DOHH2 (cell line): ENCODE results near the gene ZNF862.

ENCODE experiments used
- H3F3A ChIP-seq: fragments of 200-600 bp; sonication (generic), shearing (Covaris generic); 2 replicates; pipeline ENCODE4 v1.6.0; 2016; ENCODE audit warnings: antibody characterized with exemption, mild to moderate bottlenecking; ENCODE audit not compliant: control insufficient read depth, insufficient read depth
- H3K27ac ChIP-seq: fragments of 200-600 bp; sonication (generic); 2 replicates; pipeline ENCODE4 v1.5.1; 2014; ENCODE audit warnings: low read depth, mild to moderate bottlenecking, low read length, moderate library complexity
- H3K27me3 ChIP-seq: fragments of 200-600 bp; sonication (generic); 2 replicates; pipeline ENCODE4 v1.6.1; 2014; ENCODE audit warnings: mild to moderate bottlenecking, low read length, mixed read lengths; ENCODE audit not compliant: control insufficient read depth
- H3K36me3 ChIP-seq: fragments of 200-600 bp; sonication (generic); 2 replicates; pipeline ENCODE4 v1.6.1; 2014; ENCODE audit warnings: mild to moderate bottlenecking, low read length, moderate library complexity, mixed read lengths; ENCODE audit not compliant: control insufficient read depth
- H3K4me1 ChIP-seq: fragments of 200-600 bp; sonication (generic); 2 replicates; pipeline ENCODE4 v1.6.1; 2014; ENCODE audit warnings: mild to moderate bottlenecking, low read length, mixed read lengths; ENCODE audit not compliant: control insufficient read depth
- H3K4me2 ChIP-seq: fragments of 200-600 bp; sonication (generic); 2 replicates; pipeline ENCODE4 v1.6.0; 2014; ENCODE audit warnings: mild to moderate bottlenecking, low read length, moderate library complexity
- H3K4me3 ChIP-seq: fragments of 200-600 bp; sonication (generic); 2 replicates; pipeline ENCODE4 v1.5.1; 2014; ENCODE audit warnings: mild to moderate bottlenecking, low read length, mixed read lengths
- H3K79me2 ChIP-seq: fragments of 200-600 bp; sonication (generic); 2 replicates; pipeline ENCODE4 v1.6.1; 2014; ENCODE audit warnings: mild to moderate bottlenecking, low read length, mixed read lengths; ENCODE audit not compliant: control insufficient read depth
- H3K9me2 ChIP-seq: fragments of 200-600 bp; sonication (generic); replicated peaks from 2 replicates; pipeline ENCODE4 v1.6.1; 2014; ENCODE audit warnings: mild to moderate bottlenecking, low read length, mixed read lengths; ENCODE audit not compliant: control insufficient read depth
- H3K9me3 ChIP-seq: fragments of 200-600 bp; sonication (generic); 2 replicates; pipeline ENCODE4 v1.6.1; 2014; ENCODE audit warnings: antibody characterized with exemption, low read length, mixed read lengths; ENCODE audit not compliant: control insufficient read depth, insufficient read depth
- H4K20me1 ChIP-seq: fragments of 200-600 bp; sonication (generic); 2 replicates; pipeline ENCODE4 v1.6.0; 2014; ENCODE audit warnings: low read depth, mild to moderate bottlenecking, antibody characterized with exemption, low read length, moderate library complexity; ENCODE audit not compliant: control insufficient read depth, insufficient read depth
- EZH2phosphoT487 ChIP-seq: fragments of 200-600 bp; sonication (generic); IDR thresholded peaks from 2 replicates; pipeline ENCODE4 v1.6.1; 2017; ENCODE audit warnings: borderline replicate concordance, mild to moderate bottlenecking, antibody characterized with exemption, low read length, moderate library complexity, mixed read lengths
- TF ChIP-seq, protein P1 (sequence below): fragments of 200-600 bp; sonication (generic); IDR thresholded peaks from one replicate; pipeline ENCODE4 v1.5.1; 2014; ENCODE audit warnings: antibody characterized with exemption, mild to moderate bottlenecking, low read depth, low read length; ENCODE audit not compliant: poor library complexity, severe bottlenecking

The ZNF862 gene

DNA sequence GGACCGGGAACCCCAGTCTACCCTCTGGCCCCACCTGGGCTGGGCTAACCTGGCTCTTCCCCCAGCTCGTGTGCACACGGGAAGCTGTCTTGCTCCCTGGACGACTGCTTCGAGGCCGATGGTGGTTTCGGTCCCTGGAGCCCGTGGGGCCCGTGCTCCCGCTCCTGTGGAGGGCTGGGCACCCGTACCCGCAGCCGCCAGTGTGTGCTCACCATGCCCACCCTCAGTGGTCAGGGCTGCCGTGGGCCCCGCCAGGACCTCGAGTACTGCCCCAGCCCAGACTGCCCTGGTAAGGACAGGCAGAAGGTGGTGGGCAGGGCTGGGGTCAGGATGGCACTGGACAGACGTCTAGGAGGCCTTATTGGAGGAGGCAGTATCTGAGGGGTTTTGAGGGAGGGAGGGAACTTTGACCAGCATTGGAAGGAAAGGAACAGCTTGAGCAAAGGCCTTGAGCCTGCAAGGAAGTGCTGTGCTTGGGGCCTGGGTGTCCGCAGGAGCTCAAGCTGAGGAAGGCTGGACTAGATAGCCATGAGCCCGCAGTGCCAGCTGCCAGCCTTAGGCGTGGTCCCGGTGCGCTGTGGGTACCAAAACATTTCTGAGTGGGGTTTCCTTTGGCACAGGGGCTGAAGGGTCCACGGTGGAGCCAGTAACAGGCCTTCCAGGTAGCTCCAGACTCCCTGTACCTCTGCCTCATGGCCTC, 20.2 kb upstream of the ZNF862 start:
- Histone ChIP-seq H3K4me3 (no peak overlapping the region), H3K9me2 (no peaks in the 10 kb centered on the region), H3K4me1 (no peaks in the 10 kb centered on the region), H3K36me3 (no peaks in the 10 kb centered on the region), H3F3A (no peaks in the 10 kb centered on the region), H4K20me1 (no peaks in the 10 kb centered on the region), H3K79me2 (no peaks in the 10 kb centered on the region), H3K9me3 (no peaks in the 10 kb centered on the region), H3K27me3 (peaks cover 5% of the 10 kb centered on the region; the same call in 1 of the 2 replicates), H3K4me2 (no peak overlapping the region), H3K27ac (no peak overlapping the region)
- no peak for TF ChIP-seq EZH2phosphoT487
- TF ChIP-seq, protein P1, sequence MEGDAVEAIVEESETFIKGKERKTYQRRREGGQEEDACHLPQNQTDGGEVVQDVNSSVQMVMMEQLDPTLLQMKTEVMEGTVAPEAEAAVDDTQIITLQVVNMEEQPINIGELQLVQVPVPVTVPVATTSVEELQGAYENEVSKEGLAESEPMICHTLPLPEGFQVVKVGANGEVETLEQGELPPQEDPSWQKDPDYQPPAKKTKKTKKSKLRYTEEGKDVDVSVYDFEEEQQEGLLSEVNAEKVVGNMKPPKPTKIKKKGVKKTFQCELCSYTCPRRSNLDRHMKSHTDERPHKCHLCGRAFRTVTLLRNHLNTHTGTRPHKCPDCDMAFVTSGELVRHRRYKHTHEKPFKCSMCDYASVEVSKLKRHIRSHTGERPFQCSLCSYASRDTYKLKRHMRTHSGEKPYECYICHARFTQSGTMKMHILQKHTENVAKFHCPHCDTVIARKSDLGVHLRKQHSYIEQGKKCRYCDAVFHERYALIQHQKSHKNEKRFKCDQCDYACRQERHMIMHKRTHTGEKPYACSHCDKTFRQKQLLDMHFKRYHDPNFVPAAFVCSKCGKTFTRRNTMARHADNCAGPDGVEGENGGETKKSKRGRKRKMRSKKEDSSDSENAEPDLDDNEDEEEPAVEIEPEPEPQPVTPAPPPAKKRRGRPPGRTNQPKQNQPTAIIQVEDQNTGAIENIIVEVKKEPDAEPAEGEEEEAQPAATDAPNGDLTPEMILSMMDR, result no peak

DNA sequence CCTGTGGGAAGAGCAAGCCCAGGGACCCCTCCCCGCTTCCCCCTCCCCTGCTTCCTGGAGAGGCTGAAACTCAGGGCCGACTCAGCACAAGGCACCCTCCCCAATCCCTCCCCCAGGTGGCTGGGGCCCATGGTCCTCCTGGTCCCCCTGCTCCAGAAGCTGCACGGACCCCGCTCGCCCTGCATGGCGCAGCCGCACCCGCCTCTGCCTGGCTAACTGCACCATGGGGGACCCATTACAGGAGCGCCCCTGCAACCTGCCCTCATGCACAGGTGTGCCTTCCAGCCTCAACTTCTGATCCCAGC, 19.7 kb upstream of the ZNF862 start:
- Histone ChIP-seq H3K9me2 (no peaks in the 10 kb centered on the region), H3K27ac (no peak overlapping the region), H3K79me2 (no peaks in the 10 kb centered on the region), H3K36me3 (no peaks in the 10 kb centered on the region), H3K9me3 (no peaks in the 10 kb centered on the region), H3K4me2 (no peak overlapping the region), H3K4me1 (no peaks in the 10 kb centered on the region), H4K20me1 (no peaks in the 10 kb centered on the region), H3K27me3 (peaks cover 5% of the 10 kb centered on the region; the same call in 1 of the 2 replicates), H3F3A (no peaks in the 10 kb centered on the region), H3K4me3 (no peak overlapping the region)
- TF ChIP-seq EZH2phosphoT487, result no peak
- TF ChIP-seq, protein P1, result no peak

DNA sequence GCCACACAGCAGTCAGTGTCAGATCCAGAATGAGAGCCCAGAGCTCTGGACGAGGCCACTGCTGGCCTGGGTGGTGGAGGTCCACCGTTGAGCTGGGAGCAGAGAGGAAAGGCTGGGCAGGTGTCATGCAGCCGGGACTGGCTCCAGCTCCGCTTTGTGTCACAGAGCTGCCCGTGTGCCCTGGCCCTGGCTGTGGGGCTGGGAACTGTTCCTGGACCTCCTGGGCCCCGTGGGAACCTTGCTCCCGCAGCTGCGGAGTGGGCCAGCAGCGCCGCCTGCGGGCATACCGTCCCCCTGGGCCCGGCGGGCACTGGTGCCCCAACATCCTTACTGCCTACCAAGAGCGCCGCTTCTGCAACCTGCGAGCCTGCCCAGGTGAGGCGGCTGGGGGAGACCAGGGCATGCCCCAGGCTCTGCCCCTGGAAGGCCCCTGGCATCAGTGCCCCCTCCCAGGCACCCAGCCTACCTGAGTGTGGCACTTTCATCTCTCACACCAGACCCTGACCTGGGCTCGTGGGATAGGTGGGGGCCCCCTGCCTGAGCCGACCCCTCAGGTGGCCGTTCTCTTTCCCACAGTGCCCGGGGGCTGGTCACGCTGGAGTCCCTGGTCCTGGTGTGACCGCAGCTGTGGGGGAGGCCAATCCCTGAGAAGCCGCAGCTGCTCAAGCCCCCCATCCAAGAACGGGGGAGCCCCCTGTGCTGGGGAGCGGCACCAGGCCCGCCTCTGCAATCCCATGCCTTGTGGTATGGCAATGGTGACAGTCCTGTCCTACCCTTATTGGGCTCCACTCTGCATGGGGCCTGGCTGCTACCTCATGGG, 18.8 kb upstream of the ZNF862 start:
- H3K9me2 ChIP-seq, result no peaks in the 10 kb centered on the region
- H3F3A ChIP-seq, result no peaks in the 10 kb centered on the region
- H3K4me2 ChIP-seq, result no peak overlapping the region
- no peaks in the 10 kb centered on the region for H3K9me3 ChIP-seq
- H3K4me1 ChIP-seq, result no peaks in the 10 kb centered on the region
- H3K36me3 ChIP-seq, result no peaks in the 10 kb centered on the region
- H4K20me1 ChIP-seq, result no peaks in the 10 kb centered on the region
- no peak for TF ChIP-seq EZH2phosphoT487
- TF ChIP-seq, protein P1, result no peak
- no peak overlapping the region for H3K4me3 ChIP-seq
- no peak overlapping the region for H3K27ac ChIP-seq
- peaks cover 5% of the 10 kb centered on the region; the same call in 1 of the 2 replicates for H3K27me3 ChIP-seq
- no peaks in the 10 kb centered on the region for H3K79me2 ChIP-seq
